HEK293 (cell line): Measurements from ENCODE around the gene MEI1.

Experiments used
- CTCF ChIA-PET: fragments of 350-600 bp; formaldehyde crosslinking; extraction: SDS; loops from one replicate; lab custom pipeline; 2021; ENCODE audit warnings: antibody characterized with exemption; lab: Yijun Ruan, JAX
- POLR2A ChIA-PET: fragments of 300-600 bp; formaldehyde crosslinking; extraction: SDS; loops from one replicate; lab custom pipeline; 2020; ENCODE audit warnings: antibody characterized with exemption, inconsistent platforms; lab: Yijun Ruan, JAX
- H3K27ac ChIP-seq: fragments of 200-500 bp; sonication (Bioruptor generic); 2 replicates; pipeline ENCODE4 v1.5.1; 2014; ENCODE audit warnings: low read depth, low read length, control low read depth, inconsistent platforms; ENCODE audit errors: extremely low read depth
- H3K36me3 ChIP-seq, 2 experiments: fragments of 200-500 bp in 1 of 2; sonication (Bioruptor generic) in 1 of 2; 1 replicate in 1 of 2; 2 replicates in 1 of 2; pipeline ENCODE4 v1.5.1; 2014 to 2017; ENCODE audit warnings: inconsistent platforms in 2 of 2, low read length in 2 of 2; ENCODE audit not compliant: control insufficient read depth in 2 of 2, insufficient read depth in 1 of 2
- H3K4me1 ChIP-seq: fragments of 200-500 bp; sonication (Bioruptor generic); 2 replicates; pipeline ENCODE4 v1.5.1; 2014; ENCODE audit warnings: mild to moderate bottlenecking, low read length, inconsistent platforms; ENCODE audit not compliant: control insufficient read depth, insufficient read depth
- H3K4me3 ChIP-seq: 2 replicates; pipeline ENCODE4 v1.5.1; 2011; ENCODE audit warnings: low read depth, mild to moderate bottlenecking, control low read depth, low read length, moderate library complexity
- H3K9me3 ChIP-seq: fragments of 200-500 bp; sonication (Bioruptor generic); 2 replicates; pipeline ENCODE4 v1.5.1; 2014; ENCODE audit warnings: low read depth, low read length, inconsistent platforms; ENCODE audit not compliant: control insufficient read depth, insufficient read depth
- GLIS1 ChIP-seq: fragments of 450-650 bp; formaldehyde crosslinking; IDR thresholded peaks from 2 replicates; pipeline ENCODE4 v1.5.1; 2016; ENCODE audit warnings: missing biosample characterization, missing genetic modification characterization
- HOXA7 ChIP-seq: sonication (generic); formaldehyde crosslinking; IDR thresholded peaks from 2 replicates; pipeline ENCODE4 v1.8.1; 2022; ENCODE audit warnings: missing genetic modification reagents, borderline replicate concordance
- KLF8 ChIP-seq: fragments of 450-650 bp; formaldehyde crosslinking; IDR thresholded peaks from 2 replicates; pipeline ENCODE4 v1.5.1; 2016; ENCODE audit warnings: missing biosample characterization, missing genetic modification characterization
- PATZ1 ChIP-seq: fragments of 450-650 bp; formaldehyde crosslinking; IDR thresholded peaks from 2 replicates; pipeline ENCODE4 v1.5.1; 2016; ENCODE audit warnings: missing biosample characterization, missing genetic modification characterization
- SP2 ChIP-seq: fragments of 450-650 bp; formaldehyde crosslinking; IDR thresholded peaks from 2 replicates; pipeline ENCODE4 v1.5.1; 2016; ENCODE audit warnings: missing biosample characterization, missing genetic modification characterization
- ZFP69B ChIP-seq: fragments of 450-650 bp; formaldehyde crosslinking; IDR thresholded peaks from 2 replicates; pipeline ENCODE4 v1.5.1; 2016; ENCODE audit warnings: missing biosample characterization, missing genetic modification characterization
- ZNF18 ChIP-seq: fragments of 450-650 bp; formaldehyde crosslinking; IDR thresholded peaks from 2 replicates; pipeline ENCODE4 v1.5.1; 2016; ENCODE audit warnings: missing biosample characterization, missing genetic modification characterization
- ZNF19 ChIP-seq: fragments of 450-650 bp; formaldehyde crosslinking; IDR thresholded peaks from 2 replicates; pipeline ENCODE4; 2016; ENCODE audit warnings: missing biosample characterization, missing genetic modification characterization, low read depth
- ZNF280C ChIP-seq: fragments of 450-650 bp; formaldehyde crosslinking; IDR thresholded peaks from 2 replicates; pipeline ENCODE4 v1.5.1; 2016; ENCODE audit warnings: missing biosample characterization, missing genetic modification characterization
- ZNF302 ChIP-seq: fragments of 450-650 bp; formaldehyde crosslinking; IDR thresholded peaks from 2 replicates; pipeline ENCODE4 v1.5.1; 2016; ENCODE audit warnings: missing biosample characterization, missing genetic modification characterization, low read depth
- ZNF362 ChIP-seq: fragments of 450-650 bp; formaldehyde crosslinking; IDR thresholded peaks from 2 replicates; pipeline ENCODE4 v1.5.1; 2016; ENCODE audit warnings: missing biosample characterization, missing genetic modification characterization
- ZNF426 ChIP-seq: fragments of 450-650 bp; formaldehyde crosslinking; IDR thresholded peaks from 2 replicates; pipeline ENCODE4 v1.5.1; 2017; ENCODE audit warnings: missing biosample characterization, missing genetic modification characterization, mild to moderate bottlenecking, inconsistent platforms, moderate library complexity
- ZNF510 ChIP-seq: fragments of 450-650 bp; formaldehyde crosslinking; IDR thresholded peaks from 2 replicates; pipeline ENCODE4 v1.5.1; 2018; ENCODE audit warnings: mild to moderate bottlenecking, missing genetic modification characterization, missing biosample characterization; ENCODE audit not compliant: insufficient replicate concordance
- ZNF514 ChIP-seq: fragments of 450-650 bp; formaldehyde crosslinking; IDR thresholded peaks from 2 replicates; pipeline ENCODE4 v1.5.1; 2016; ENCODE audit warnings: missing biosample characterization, missing genetic modification characterization
- ZNF664 ChIP-seq: fragments of 450-650 bp; formaldehyde crosslinking; IDR thresholded peaks from 2 replicates; pipeline ENCODE4 v1.5.1; 2016; ENCODE audit warnings: missing biosample characterization, missing genetic modification characterization
- ZNF791 ChIP-seq: fragments of 450-650 bp; formaldehyde crosslinking; IDR thresholded peaks from 2 replicates; pipeline ENCODE4 v1.5.1; 2016; ENCODE audit warnings: missing biosample characterization, missing genetic modification characterization
- ZSCAN30 ChIP-seq: fragments of 450-650 bp; IDR thresholded peaks from 2 replicates; pipeline ENCODE4 v1.5.1; 2018; ENCODE audit warnings: missing biosample characterization, mild to moderate bottlenecking, missing genetic modification characterization, moderate library complexity
- TF ChIP-seq, protein P1 (sequence below): fragments of 450-650 bp; formaldehyde crosslinking; optimal IDR thresholded peaks from 2 replicates; pipeline ENCODE3; 2016; ENCODE audit warnings: missing biosample characterization, mild to moderate bottlenecking, missing genetic modification characterization
- TF ChIP-seq, protein P2 (sequence below): fragments of 450-650 bp; formaldehyde crosslinking; IDR thresholded peaks from 2 replicates; pipeline ENCODE4 v1.5.1; 2016; ENCODE audit warnings: missing biosample characterization, missing genetic modification characterization

MEI1 gene

GRCh38 chr22:41683052-41683451, 16.3 kb upstream of the MEI1 start:
- H3K27ac ChIP-seq = peak overlapping the region; percentile 66
- peaks cover 29 to 33% of the 10 kb centered on the region in 2 experiments for H3K36me3 ChIP-seq
- ChIA-PET POLR2A (interaction anchor here (0.6 kb wide), 1 partner anchor 1317 kb away, joined by 5 read pairs; no protein-coding TSS in a partner anchor), CTCF (interaction anchor here (0.6 to 6.5 kb wide), 6 partner anchors 14 to 1774 kb away, joined by 3 to 43 read pairs (median 4); no protein-coding TSS in a partner anchor)
- no peaks in the 10 kb centered on the region for H3K9me3 ChIP-seq
- H3K4me1 ChIP-seq = peaks cover 4% of the 10 kb centered on the region; the same call in 1 of the 2 replicates
- TF ChIP-seq ZNF19 (tag by site-specific recombination) (no peak), PATZ1 (no peak), ZNF514 (tag by site-specific recombination) (no peak), GLIS1 (tag by site-specific recombination) (no peak), ZNF426 (tag by site-specific recombination) (no peak), KLF8 (tag by site-specific recombination) (no peak), ZNF18 (no peak), ZNF791 (no peak), ZNF510 (no peak), ZSCAN30 (tag by site-specific recombination) (no peak), ZFP69B (no peak), ZNF280C (tag by site-specific recombination) (no peak), ZNF302 (tag by site-specific recombination) (no peak), SP2 (no peak), ZNF664 (no peak), HOXA7 (CRISPR knock-in tag) (no peak), ZNF362 (no peak)
- TF ChIP-seq, protein P1, sequence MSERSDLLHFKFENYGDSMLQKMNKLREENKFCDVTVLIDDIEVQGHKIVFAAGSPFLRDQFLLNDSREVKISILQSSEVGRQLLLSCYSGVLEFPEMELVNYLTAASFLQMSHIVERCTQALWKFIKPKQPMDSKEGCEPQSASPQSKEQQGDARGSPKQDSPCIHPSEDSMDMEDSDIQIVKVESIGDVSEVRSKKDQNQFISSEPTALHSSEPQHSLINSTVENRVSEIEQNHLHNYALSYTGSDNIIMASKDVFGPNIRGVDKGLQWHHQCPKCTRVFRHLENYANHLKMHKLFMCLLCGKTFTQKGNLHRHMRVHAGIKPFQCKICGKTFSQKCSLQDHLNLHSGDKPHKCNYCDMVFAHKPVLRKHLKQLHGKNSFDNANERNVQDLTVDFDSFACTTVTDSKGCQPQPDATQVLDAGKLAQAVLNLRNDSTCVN (tag by site-specific recombination) = no peak
- TF ChIP-seq, protein P2, sequence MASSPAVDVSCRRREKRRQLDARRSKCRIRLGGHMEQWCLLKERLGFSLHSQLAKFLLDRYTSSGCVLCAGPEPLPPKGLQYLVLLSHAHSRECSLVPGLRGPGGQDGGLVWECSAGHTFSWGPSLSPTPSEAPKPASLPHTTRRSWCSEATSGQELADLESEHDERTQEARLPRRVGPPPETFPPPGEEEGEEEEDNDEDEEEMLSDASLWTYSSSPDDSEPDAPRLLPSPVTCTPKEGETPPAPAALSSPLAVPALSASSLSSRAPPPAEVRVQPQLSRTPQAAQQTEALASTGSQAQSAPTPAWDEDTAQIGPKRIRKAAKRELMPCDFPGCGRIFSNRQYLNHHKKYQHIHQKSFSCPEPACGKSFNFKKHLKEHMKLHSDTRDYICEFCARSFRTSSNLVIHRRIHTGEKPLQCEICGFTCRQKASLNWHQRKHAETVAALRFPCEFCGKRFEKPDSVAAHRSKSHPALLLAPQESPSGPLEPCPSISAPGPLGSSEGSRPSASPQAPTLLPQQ (tag by site-specific recombination) = no peak
- H3K4me3 ChIP-seq = peak overlapping the region; percentile 81
